ENCODE measurements around the gene COX5B.

The COX5B gene

GRCh38 chr2:97657986-97658690, 12.3 kb downstream of the COX5B start:
- Histone ChIP-seq H3K36me3 (ENCODE audit: control insufficient read depth in 2 of 2, insufficient read depth in 1 of 2, low read length in 2 of 2) (peaks cover 0 to 77% of the 10 kb centered on the region in 2 experiments; a peak in 2 of 3 replicates), H3K4me1 (ENCODE audit: control insufficient read depth, insufficient read depth, low read length) (0 out of 2 replicates have a peak, but pooled peaks cover 2% of the 10 kb centered on the region), H3K27ac (ENCODE audit: extremely low read depth, low read depth, low read length) (no peak overlapping the region), H3K4me3 (ENCODE audit: low read depth, low read length) (no peak overlapping the region), H3K9me3 (ENCODE audit: control insufficient read depth, insufficient read depth, low read depth, low read length) (no peaks in the 10 kb centered on the region)
- CTCF ChIA-PET, result no interaction called here
- TF ChIP-seq ZNF266 (tag by site-specific recombination; IDR thresholded peaks at IDR 0.05; ENCODE audit: low read depth), result no peak
- no peak for TF ChIP-seq SP2 (tag by site-specific recombination; IDR thresholded peaks at IDR 0.05)
- TF ChIP-seq, protein P1, sequence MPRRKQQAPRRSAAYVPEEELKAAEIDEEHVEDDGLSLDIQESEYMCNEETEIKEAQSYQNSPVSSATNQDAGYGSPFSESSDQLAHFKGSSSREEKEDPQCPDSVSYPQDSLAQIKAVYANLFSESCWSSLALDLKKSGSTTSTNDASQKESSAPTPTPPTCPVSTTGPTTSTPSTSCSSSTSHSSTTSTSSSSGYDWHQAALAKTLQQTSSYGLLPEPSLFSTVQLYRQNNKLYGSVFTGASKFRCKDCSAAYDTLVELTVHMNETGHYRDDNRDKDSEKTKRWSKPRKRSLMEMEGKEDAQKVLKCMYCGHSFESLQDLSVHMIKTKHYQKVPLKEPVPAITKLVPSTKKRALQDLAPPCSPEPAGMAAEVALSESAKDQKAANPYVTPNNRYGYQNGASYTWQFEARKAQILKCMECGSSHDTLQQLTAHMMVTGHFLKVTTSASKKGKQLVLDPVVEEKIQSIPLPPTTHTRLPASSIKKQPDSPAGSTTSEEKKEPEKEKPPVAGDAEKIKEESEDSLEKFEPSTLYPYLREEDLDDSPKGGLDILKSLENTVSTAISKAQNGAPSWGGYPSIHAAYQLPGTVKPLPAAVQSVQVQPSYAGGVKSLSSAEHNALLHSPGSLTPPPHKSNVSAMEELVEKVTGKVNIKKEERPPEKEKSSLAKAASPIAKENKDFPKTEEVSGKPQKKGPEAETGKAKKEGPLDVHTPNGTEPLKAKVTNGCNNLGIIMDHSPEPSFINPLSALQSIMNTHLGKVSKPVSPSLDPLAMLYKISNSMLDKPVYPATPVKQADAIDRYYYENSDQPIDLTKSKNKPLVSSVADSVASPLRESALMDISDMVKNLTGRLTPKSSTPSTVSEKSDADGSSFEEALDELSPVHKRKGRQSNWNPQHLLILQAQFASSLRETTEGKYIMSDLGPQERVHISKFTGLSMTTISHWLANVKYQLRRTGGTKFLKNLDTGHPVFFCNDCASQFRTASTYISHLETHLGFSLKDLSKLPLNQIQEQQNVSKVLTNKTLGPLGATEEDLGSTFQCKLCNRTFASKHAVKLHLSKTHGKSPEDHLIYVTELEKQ (tag by site-specific recombination; IDR thresholded peaks at IDR 0.05; ENCODE audit: borderline replicate concordance), result no peak
- no peak for TF ChIP-seq ZNF19 (tag by site-specific recombination; IDR thresholded peaks at IDR 0.05; ENCODE audit: low read depth)
- TF ChIP-seq, protein P2, sequence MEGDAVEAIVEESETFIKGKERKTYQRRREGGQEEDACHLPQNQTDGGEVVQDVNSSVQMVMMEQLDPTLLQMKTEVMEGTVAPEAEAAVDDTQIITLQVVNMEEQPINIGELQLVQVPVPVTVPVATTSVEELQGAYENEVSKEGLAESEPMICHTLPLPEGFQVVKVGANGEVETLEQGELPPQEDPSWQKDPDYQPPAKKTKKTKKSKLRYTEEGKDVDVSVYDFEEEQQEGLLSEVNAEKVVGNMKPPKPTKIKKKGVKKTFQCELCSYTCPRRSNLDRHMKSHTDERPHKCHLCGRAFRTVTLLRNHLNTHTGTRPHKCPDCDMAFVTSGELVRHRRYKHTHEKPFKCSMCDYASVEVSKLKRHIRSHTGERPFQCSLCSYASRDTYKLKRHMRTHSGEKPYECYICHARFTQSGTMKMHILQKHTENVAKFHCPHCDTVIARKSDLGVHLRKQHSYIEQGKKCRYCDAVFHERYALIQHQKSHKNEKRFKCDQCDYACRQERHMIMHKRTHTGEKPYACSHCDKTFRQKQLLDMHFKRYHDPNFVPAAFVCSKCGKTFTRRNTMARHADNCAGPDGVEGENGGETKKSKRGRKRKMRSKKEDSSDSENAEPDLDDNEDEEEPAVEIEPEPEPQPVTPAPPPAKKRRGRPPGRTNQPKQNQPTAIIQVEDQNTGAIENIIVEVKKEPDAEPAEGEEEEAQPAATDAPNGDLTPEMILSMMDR (tag by site-specific recombination; IDR thresholded peaks at IDR 0.05), result no peak
- no peak for TF ChIP-seq ZNF837 (tag by site-specific recombination; IDR thresholded peaks at IDR 0.05)
- TF ChIP-seq, protein P3, sequence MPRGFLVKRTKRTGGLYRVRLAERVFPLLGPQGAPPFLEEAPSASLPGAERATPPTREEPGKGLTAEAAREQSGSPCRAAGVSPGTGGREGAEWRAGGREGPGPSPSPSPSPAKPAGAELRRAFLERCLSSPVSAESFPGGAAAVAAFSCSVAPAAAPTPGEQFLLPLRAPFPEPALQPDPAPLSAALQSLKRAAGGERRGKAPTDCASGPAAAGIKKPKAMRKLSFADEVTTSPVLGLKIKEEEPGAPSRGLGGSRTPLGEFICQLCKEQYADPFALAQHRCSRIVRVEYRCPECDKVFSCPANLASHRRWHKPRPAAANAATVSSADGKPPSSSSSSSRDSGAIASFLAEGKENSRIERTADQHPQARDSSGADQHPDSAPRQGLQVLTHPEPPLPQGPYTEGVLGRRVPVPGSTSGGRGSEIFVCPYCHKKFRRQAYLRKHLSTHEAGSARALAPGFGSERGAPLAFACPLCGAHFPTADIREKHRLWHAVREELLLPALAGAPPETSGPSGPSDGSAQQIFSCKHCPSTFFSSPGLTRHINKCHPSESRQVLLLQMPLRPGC (tag by site-specific recombination; IDR thresholded peaks at IDR 0.05), result no peak
- POLR2A ChIA-PET, result interaction anchor here (4.8 kb wide), 1 partner anchor 12 kb away, joined by 16 read pairs; the partner anchor contains the start of gene COX5B

DNA sequence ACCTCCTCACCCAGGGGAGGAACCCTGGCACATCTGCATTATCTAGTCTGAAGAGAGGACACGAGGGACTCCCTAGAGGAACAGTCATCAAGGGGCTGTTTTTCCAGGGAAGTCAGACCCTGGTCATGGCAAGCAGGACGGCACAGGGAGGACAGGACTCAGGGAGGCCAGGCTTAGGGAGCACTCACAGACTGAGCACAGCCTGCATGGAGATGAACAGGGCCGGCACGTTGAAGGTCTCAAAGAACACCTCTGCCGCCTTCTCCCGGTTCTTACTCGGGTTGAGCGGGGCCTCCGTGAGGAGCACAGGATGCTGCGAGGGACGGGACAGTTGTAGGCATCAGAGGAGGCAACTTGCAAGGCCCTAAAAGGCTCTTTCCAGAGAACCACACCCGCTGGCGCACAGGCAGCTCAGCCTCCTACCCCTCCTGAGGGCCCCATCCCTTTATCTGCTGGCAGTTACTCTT, 12.9 kb downstream of the COX5B start:
- no peak overlapping the region for H3K4me3 ChIP-seq (ENCODE audit: low read depth, low read length)
- POLR2A ChIA-PET, result no interaction called here
- H3K27ac ChIP-seq (ENCODE audit: extremely low read depth, low read depth, low read length), result no peak overlapping the region
- peaks cover 0 to 74% of the 10 kb centered on the region in 2 experiments; a peak in 2 of 3 replicates for H3K36me3 ChIP-seq (ENCODE audit: control insufficient read depth in 2 of 2, insufficient read depth in 1 of 2, low read length in 2 of 2)
- H3K4me1 ChIP-seq (ENCODE audit: control insufficient read depth, insufficient read depth, low read length), result 0 out of 2 replicates have a peak, but pooled peaks cover 2% of the 10 kb centered on the region
- H3K9me3 ChIP-seq (ENCODE audit: control insufficient read depth, insufficient read depth, low read depth, low read length), result no peaks in the 10 kb centered on the region
- CTCF ChIA-PET, result no interaction called here
- TF ChIP-seq, protein P4, sequence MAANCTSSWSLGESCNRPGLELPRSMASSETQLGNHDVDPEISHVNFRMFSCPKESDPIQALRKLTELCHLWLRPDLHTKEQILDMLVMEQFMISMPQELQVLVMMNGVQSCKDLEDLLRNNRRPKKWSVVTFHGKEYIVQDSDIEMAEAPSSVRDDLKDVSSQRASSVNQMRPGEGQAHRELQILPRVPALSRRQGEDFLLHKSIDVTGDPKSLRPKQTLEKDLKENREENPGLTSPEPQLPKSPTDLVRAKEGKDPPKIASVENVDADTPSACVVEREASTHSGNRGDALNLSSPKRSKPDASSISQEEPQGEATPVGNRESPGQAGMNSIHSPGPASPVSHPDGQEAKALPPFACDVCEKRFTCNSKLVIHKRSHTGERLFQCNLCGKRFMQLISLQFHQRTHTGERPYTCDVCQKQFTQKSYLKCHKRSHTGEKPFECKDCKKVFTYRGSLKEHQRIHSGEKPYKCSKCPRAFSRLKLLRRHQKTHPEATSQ (tag by site-specific recombination; IDR thresholded peaks at IDR 0.05), result no peak
- TF ChIP-seq ZNF138 (tag by site-specific recombination; IDR thresholded peaks at IDR 0.05; ENCODE audit: borderline replicate concordance), result no peak
- no peak for TF ChIP-seq ZNF423 (tag by site-specific recombination; IDR thresholded peaks at IDR 0.05)
- TF ChIP-seq ZNF416 (tag by site-specific recombination; IDR thresholded peaks at IDR 0.05), result no peak
- TF ChIP-seq, protein P5, sequence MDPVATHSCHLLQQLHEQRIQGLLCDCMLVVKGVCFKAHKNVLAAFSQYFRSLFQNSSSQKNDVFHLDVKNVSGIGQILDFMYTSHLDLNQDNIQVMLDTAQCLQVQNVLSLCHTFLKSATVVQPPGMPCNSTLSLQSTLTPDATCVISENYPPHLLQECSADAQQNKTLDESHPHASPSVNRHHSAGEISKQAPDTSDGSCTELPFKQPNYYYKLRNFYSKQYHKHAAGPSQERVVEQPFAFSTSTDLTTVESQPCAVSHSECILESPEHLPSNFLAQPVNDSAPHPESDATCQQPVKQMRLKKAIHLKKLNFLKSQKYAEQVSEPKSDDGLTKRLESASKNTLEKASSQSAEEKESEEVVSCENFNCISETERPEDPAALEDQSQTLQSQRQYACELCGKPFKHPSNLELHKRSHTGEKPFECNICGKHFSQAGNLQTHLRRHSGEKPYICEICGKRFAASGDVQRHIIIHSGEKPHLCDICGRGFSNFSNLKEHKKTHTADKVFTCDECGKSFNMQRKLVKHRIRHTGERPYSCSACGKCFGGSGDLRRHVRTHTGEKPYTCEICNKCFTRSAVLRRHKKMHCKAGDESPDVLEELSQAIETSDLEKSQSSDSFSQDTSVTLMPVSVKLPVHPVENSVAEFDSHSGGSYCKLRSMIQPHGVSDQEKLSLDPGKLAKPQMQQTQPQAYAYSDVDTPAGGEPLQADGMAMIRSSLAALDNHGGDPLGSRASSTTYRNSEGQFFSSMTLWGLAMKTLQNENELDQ (tag by site-specific recombination; IDR thresholded peaks at IDR 0.05; ENCODE audit: low read depth), result no peak
- TF ChIP-seq ZNF354C (tag by site-specific recombination; IDR thresholded peaks at IDR 0.05; ENCODE audit: borderline replicate concordance, low read depth), result no peak
- TF ChIP-seq MZF1 (tag by site-specific recombination; IDR thresholded peaks at IDR 0.05; ENCODE audit: borderline replicate concordance), result no peak
- no peak for TF ChIP-seq ZSCAN30 (tag by site-specific recombination; IDR thresholded peaks at IDR 0.05)
- TF ChIP-seq ZNF677 (tag by site-specific recombination; IDR thresholded peaks at IDR 0.05), result no peak
- TF ChIP-seq ZNF292 (tag by site-specific recombination; IDR thresholded peaks at IDR 0.05; ENCODE audit: borderline replicate concordance, low read depth), result no peak
- no peak for TF ChIP-seq ZNF658 (tag by site-specific recombination; IDR thresholded peaks at IDR 0.05)
- no peak for TF ChIP-seq ZNF2 (tag by site-specific recombination; IDR thresholded peaks at IDR 0.05)
- TF ChIP-seq ZBTB8A (tag by site-specific recombination; IDR thresholded peaks at IDR 0.05), result no peak
- no peak for TF ChIP-seq OSR2 (tag by site-specific recombination; IDR thresholded peaks at IDR 0.05)
- TF ChIP-seq KLF7 (tag by site-specific recombination; IDR thresholded peaks at IDR 0.05; ENCODE audit: borderline replicate concordance), result no peak
